Measurements from ENCODE around the gene GABPB2.

Gene GABPB2

GRCh38 chr1:151158751-151159251, 88.2 kb downstream of the GABPB2 start:
- DNase-seq (ENCODE audit: low spot score) (no peak), FAIRE-seq (no peak)

- no peak for FAIRE-seq
- no peak for DNase-seq (ENCODE audit: low spot score)
These were observed 88.8 kb downstream of the GABPB2 start for GRCh38 chr1:151159373-151159772.

- FAIRE-seq (no peak), DNase-seq (ENCODE audit: low spot score) (no peak)
These were observed 94.2 kb downstream of the GABPB2 start for GRCh38 chr1:151164732-151165280.

- FAIRE-seq (no peak), DNase-seq (ENCODE audit: low spot score) (peak; percentile 38)
These were observed 94.7 kb downstream of the GABPB2 start for GRCh38 chr1:151165281-151165737.

DNA sequence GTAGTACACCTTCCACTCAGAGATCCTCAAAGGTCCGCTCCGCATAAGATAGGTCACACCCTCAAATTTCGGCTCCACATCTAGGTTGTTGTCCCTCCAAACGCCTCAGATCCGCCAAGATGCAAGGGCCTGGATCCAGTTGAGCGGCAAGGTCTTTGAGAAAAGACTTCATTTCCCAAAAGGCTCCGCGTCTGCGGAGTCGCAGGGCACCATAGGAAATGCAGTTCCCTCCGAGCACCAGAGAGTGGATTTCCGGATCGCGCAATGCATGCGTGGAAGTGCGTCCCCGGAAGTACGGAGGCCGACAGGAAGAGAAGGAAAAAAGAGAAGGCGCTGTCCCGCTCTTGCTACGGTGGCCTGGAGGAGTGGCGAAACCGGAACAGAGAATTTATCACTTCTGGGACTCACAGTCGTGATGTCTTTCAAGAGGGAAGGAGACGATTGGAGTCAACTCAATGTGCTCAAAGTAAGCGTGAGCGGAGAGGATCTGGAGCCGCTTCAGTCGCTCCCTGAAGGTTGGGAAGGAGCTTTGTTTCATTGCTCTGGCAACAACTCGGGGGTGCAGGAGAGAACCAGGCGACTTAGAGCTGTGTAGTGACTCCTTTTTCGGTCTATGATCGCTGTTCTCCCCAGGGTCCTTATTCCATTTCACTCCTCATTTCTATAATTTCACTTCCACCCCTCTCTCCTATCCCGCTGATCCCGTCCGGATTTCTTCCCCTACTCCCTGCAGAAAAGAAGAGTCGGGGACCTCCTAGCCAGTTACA, 95.4 kb downstream of the GABPB2 start, which contains the start of the genes LYSMD1 and SCNM1:
Gene LYSMD1, minus strand, starts transcription at position 165 of the 767 bp plus-strand sequence. CDS start 644 bp downstream, outside the sequence.
Gene SCNM1, plus strand, starts transcription at position 407 of the 767 bp plus-strand sequence. Its CDS starts 9 bp downstream, at position 416.
- DNase-seq (ENCODE audit: low spot score) = peak; percentile 95
- no peak for FAIRE-seq

GRCh38 chr1:151166505-151166956, 96.0 kb downstream of the GABPB2 start:
- DNase-seq (ENCODE audit: low spot score) (peak; percentile 29), FAIRE-seq (no peak)

DNA sequence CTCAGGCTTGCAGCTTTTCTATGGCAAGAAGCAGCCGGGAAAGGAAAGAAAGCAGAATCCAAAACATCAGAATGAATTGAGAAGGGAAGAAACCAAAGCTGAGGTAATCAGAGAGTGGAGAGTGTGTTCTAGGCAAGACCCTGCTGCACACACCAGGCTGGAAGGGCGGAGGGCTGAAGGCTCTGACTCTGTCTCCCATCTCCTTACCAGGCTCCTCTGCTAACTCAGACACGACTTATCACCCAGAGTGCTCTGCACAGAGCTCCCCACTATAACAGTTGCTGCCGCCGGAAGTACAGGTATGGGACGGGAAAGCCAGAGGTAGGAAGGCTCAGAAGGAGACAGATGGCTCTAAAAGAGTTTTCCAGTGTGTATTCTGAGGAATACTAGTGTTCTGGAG, 96.6 kb downstream of the GABPB2 start:
- FAIRE-seq (no peak), DNase-seq (ENCODE audit: low spot score) (no peak)

GRCh38 chr1:151171190-151171589, 100.6 kb downstream of the GABPB2 start:
- DNase-seq (ENCODE audit: low spot score) (no peak), FAIRE-seq (no peak)
